CD4-positive, alpha-beta T cell treated with Interleukin-4 for 4 hours (primary cell): ENCODE data around the gene PJVK.
"Not testable (repeated sequence)": the region's sequence is repeated elsewhere in the genome, so short reads cannot be mapped to it uniquely, and the experiment has no call there.

Source experiments
- DNase-seq: peaks from one replicate; pipeline ENCODE4 v3.0.0-alpha.2; 2020

Gene PJVK, protein sequence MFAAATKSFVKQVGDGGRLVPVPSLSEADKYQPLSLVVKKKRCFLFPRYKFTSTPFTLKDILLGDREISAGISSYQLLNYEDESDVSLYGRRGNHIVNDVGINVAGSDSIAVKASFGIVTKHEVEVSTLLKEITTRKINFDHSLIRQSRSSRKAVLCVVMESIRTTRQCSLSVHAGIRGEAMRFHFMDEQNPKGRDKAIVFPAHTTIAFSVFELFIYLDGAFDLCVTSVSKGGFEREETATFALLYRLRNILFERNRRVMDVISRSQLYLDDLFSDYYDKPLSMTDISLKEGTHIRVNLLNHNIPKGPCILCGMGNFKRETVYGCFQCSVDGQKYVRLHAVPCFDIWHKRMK

DNA sequence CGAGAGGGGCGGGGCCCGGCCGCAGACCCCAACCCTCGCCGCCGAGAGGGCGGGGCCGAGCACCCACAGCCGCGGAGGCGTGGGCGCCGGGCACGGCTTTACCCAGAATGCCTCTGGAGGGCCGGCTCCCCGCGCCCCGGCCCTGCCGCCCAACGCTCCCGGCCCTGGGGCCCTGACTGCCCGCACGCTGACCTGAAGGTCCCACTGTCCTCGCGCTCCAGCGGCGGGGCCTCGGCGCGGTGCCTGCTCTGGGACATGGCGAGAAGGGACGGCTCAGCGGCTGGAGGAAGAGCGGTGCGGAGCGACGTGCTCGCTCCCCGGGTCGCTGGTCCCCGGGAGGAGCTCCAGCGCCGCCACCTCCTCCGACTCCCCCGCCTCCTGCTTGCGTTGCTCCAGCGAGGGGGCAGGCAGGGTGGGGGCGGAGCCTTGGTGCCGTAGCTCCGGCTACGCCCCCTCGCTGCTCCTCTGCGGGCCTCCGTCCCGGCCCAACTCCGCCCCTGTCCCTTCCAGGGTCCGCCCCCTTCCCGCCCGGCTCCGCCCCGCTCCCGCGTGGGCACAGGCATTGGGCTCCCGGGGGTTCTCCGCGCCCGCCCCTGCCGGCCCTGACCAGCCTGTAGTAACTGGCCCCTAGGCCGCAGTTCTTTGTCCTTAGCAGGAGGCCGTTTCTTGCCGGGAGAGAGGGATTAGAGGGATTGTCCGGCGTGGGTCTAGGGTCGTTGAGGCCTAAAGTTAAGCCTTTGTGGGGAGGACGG is at the start of gene PJVK, which contains the start of gene PRKRA:
TSS of gene PJVK (plus strand) at position 605 of the 752 bp plus-strand sequence. CDS start 2,032 bp downstream, outside the sequence.
TSS of gene PRKRA (minus strand) at position 402 of the 752 bp plus-strand sequence. CDS start at position 257, 145 bp downstream.
- peak; percentile 93 for DNase-seq

DNA sequence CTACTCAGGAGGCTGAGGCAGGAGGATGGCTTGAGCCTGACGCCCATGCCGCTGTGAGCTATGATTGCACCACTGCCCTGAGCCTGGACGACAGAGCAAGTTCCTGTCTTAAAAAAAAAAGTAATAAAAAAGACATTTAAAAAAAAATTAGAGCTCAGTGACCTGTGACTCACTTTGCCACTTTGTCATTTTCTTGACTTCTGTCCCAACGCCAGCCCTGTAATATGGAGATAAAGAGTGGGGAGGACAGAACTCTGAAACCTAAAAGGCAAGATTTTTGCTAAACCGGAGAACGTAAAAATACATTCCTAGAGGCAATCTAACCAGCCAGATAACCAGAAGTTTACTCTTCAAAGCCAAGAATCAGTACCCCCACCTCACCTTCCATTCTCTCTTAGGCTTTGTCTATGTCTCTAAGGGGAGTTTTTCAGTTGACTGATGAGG is 49.2 kb upstream of the PJVK start:
- no peak for DNase-seq

DNA sequence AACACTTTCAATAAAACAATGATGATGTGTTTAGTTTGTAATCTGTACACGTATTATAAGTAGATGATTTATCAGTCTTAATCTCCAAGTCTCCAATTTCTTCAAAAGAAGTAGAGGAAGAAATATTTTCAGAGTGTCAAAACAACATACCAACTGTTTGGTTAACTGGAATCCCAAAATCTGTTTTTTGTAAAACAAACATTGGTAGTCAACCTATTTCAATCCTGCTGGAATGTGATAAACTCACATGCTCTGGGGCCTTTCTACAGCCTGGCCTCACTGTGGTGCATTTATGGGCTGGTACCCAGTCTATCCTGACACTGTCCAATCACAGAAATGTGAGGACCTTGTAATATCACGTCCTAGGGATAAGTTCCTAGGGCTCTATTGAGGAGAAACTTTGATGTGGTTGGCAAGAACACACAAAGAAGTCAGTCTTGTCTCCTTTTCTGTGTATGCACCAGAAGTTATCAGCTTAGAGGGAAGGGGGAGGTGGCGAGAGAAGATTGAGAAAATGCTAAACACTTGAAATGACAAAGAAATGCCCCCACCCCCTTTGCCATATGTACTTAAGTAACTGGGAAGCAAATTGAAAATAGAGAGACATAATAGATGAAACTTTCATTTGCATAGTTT is 47.4 kb upstream of the PJVK start:
- DNase-seq = no peak

DNA sequence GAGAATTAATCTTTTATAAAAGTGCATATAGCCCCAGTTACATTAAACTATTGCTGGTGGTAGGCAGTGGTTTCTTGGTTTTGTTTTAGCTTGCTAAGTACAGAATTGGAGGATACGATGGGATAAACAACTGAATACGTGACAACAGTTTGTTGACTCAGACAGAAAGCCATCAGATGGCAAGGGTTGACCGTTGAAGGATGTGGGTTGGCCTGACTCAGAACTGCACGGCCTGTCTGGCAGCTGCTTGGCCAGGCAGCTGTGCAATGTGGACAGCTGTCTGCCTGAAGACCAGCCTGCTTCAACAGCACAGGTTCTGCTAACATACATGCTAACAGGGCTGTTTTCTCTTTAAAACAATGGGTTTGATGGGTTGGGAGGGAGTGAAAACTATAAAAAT is 46.8 kb upstream of the PJVK start:
- no peak for DNase-seq

DNA sequence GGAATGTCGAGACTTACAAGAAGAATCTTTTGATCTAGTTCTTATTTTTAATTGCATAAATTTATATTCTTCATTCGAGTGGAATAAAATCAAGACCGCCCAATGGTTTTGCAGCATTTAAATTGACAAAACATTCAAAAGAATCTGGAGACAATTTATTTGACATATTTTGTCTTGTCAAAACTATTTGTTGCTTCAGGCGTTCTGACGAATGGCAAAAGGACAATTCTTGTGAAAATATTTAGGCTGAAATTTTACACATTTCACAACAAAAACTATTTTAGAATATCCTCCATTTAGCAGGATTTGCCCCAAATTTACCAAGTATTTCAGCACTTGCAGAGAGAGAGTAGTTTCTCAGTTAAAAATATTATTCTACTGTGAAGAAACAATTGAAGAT is 41.9 kb upstream of the PJVK start:
- DNase-seq = no peak

DNA sequence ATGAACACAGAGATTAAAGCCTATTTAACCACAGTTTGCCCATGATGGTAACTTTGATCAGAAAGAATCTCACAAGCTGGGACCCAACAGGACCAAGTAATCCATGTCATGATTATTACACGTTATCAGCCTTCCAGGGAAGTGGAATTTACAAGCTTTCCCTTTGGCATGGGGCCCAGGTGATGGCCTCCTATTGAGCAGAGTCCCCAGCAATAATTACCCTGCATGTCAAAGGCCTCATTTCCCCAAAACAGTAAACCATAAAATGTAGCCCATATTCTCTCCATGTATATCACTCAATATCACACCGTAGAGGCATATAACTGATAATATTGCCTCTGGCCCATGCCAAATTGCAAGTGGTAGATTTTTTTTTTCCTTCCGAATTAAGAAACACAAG is 39.1 kb upstream of the PJVK start:
- DNase-seq = no peak

DNA sequence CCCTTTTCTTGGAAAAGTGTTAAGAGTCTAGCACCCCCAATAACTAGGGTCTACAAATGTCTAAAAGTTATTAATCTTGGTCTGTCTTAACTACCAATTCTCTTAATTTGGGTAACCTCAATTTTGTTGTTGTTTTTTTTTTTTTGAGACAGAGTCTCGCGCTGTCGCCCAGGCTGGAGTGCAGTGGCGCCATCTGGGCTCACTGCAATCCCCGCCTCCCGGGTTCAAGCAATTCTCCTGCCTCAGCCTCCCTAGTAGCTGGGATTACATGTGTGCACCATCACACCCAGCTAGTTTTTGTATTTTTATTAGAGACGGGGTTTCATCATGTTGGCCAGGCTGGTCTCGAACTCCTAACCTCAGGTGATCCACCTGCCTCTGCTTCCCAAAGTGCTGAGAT is 38.7 kb upstream of the PJVK start:
- not testable (repeated sequence) for DNase-seq

DNA sequence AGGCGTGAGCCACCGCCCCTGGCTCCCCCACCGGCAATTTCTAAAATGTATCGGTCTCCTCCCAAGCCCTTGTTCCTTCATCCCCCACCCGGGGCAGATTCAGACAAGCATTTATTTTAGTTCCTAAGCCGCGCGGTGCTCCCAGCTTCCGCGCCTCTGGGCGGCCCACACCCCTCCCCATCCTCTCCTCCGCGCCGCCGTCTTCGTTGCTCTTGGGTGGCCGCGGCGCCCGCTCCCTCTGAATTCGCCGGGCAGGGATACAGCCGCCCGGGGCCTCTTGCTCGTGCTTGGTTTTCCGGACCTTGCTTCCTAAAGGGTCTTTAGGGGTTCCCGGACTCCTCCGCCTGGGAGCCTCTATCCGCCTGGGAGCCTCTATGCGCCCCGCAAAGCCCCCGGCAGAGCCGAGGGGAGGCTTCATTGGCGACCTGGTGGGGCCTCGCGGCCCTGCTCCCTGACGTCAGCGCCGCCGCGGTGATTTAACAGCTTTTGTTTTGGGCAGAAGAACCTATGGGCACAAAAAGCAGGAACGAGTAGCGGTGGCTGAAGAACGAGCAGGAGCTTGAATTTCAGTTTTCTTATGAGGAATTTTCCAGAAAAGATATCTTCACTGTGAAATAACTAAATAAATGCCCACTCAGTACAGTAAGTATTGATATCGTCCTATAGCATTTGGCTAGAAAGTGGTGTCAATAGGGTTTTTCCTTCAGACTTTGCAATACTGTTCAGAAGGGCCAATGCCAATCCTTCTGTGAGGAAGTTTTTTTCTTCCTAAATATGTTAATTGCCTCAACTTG is 37.5 kb upstream of the PJVK start:
- DNase-seq = peak; percentile 69

DNA sequence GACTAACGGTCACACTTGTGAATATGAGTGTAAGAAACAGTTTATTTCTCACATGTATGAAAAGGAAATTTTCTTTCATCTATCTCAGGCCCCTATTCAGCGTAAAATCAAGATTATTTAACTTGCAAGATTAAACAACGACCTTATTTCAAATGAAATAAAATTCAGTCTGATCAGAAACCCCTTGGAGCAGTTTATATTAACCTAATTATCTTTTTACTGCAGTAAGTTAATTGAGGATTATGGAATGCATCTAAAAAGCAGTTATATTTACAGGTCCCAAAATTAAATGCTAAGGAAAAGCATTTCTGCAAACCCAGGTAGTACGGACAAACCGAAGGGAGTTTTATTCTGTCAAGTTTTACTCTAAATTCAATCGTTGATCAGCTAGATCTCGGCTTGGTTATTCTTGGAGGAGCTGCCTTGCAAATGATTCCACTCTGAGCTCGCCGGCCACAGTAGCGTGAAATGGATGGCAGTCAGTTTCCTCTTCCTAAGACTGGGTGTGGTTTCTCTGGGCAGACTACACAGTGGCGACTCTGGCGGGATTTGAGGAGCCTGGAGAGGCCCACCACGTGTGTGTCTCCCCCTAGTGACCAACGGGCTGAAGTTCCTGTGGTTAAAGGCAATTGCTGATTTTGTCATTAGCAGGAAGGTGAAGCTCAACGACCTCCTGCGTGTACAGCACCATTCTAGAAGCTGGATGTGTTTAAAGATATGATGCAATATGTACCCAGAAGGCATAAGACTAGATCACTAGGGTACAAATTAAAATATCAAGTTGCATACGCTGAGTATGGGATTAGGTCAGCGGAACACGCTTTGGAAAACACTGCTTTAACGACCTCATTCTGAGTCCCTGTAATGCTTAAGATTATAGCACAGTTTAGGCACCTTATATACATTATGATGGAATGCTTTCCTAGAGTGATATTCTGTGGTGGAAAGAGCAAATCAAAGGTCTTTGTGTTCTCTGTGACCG is 36.6 kb upstream of the PJVK start:
- DNase-seq = peak; percentile 82

DNA sequence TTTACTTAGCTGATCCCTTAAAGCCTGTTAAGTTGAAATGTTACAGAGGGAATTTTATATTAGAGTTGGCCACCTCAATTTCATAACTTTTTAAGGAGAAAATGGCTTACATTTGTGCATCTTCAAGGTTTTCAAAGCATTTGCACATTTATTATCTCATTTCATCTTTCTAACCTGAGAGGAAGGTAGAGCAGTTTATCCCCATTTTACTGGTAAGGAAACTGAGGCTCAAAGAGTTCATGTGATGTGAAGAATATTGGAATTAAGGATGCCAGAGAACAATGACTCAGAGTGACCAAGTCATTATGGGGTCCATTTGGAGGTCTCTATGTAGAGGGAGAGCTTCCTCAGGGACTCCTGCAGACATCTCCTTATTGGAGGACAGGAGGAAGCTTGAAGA is 35.2 kb upstream of the PJVK start:
- DNase-seq = no peak

DNA sequence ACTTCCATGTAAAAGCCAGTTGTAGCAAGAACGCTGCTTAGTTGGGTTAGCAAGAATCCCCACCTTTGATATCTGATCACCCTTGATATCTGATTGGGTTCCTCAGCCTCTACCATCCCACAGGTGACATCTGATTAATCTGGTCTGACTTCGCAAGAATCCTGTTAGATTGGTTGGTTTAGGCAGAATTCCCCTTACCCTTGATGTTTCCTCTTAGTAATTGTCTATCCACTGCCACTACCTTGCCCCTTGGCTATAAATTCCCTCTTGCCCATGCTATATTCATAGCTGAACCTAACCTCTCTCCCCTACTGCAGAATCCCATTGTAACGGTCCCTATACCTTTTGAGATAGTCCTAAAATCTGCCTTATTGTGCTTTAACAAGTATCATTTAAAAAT is 33.3 kb upstream of the PJVK start:
- DNase-seq = no peak

DNA sequence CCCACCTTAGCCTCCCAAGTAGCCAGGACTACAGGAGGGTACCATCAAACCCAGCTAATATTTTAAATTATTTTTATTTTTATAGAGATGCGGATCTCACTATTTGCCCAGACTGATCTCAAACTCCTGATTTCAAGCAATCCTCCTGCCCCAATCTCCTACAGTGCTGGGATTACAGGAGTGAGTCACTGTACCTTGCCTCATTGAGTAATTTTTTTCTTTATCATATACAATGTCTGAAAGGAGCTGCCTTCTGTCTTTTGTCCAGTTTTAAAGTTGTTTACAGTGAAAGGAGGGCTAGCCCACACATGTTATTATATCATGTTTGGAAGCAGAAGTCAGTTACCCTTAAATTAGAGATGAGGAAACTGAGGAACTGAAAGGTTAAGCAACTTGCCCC is 32.8 kb upstream of the PJVK start:
- DNase-seq = no peak

DNA sequence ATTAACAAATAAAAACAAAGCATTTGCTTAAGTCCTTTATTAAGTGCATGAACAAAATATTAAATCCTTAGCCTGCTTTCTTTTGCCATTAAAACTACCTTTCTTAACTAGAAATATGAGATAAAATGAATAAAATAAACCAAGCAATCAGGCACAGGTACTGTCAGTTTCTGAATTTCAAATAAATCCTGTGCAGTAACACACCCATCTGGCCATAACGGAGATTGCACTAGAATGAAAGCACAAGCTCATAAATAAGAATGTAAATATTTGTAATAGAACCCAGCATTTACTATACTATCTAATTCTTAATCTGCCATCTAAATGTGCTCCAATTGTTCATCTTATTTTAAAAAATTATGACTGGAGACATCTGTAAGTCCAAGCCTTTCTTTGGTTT is 32.1 kb upstream of the PJVK start:
- no peak for DNase-seq

DNA sequence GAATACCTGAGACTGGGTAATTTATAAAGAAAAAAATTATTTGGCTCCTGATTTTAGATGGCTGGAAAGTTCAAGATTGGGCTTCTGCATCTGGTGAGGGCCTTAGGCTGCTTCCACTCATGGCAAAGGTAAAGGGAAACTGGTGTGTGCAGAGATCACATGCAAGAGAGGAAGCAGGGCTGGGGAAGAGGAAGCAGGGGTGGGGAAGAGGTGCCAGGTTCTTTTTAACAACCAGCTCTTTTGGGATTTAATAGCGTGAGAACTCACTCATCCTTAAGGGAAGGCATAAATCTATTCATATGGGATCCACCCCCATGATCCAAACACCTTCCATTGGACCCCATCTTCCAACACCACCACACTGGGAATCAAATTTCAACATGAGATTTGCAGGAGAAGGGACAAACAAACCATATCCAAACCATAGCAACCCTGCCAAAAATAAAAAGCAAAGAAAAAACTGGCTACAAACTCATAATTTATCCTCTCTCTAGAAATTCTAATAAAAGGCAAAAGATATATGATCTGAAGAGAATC is 30.6 kb upstream of the PJVK start:
- no peak for DNase-seq

DNA sequence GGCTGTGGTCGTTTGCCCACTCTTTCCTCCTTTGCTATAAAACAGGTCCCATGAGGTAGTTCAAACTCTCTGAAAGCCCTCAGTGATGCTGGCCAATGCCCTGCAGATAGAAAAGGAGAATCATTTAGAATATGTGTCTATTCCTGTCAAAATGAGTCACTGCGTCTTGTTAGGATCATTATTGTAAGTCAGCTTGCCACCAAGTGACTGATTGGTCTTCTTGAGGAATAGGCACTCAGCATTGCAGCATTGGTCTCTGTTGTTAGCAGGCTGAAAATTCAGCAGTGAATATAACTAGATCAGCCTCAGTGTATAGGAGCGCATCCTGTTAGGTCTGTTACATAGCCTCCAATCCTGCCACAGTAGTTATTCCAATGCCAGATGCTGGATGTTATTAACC is 29.1 kb upstream of the PJVK start:
- no peak for DNase-seq

DNA sequence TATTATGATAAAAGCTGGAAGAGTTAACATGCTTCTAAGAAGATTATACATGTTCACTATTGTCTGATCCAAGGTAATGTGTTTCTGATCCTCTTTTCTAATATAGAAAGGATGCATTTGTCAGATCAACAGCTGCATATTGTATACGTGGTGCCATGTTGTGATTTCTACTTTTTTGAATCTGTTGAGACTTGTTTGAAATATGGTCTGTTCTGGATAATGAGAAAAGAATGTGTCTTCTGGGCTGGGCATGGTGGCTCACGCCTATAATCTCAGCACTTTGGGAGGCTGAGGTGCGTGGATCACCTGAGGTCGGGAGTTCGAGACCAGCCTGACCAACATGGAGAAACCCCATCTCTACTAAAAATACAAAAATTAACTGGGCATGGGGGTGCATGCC is 27.4 kb upstream of the PJVK start:
- DNase-seq = not testable (repeated sequence)

DNA sequence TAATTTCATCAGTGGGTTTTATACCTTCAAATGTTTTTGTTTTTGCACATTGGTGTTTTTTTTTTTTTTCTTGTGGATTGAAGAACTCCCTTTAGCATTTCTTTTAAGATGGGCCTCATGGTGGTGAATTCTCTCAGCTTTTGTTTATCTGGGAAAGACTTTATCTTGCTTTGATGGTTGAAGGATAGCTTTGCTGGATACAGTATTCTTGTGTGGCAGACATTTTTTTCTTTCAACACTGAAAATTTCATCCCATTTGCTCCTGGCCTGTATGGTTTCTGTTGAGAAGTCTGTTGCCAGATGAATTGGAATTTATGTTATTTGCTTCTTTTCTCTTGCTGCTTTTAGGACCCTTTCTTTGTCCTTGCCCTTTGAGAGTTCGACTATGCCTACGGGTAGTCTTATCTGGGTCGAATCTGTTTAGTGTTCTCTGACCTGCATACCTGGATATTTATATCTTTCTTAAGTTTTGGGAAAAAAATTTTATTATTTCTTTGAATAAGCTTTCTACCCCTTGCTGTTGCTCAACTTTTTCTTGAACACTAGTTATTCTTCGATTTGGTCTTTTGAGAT is 25.8 kb upstream of the PJVK start:
- DNase-seq = no peak

DNA sequence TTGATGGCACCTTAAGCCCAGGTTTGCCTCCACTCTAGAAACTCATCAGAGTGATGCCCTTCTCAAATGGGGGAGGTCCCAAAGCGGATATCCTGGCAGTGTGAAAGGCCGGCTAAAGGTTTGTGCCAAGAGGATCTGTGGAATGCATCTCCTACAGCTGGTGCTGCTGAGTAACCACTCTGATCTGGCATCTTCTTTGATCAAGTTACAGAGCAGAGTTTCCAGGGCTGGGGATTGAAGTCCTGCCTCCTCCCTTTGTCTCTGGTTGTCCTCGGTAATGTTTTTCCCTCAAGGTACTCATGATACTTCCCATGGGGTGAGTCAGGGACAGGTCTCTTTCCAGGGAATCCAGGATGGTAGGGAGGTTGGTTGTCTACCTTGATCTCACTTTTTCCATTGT is 24.8 kb upstream of the PJVK start:
- DNase-seq = no peak

DNA sequence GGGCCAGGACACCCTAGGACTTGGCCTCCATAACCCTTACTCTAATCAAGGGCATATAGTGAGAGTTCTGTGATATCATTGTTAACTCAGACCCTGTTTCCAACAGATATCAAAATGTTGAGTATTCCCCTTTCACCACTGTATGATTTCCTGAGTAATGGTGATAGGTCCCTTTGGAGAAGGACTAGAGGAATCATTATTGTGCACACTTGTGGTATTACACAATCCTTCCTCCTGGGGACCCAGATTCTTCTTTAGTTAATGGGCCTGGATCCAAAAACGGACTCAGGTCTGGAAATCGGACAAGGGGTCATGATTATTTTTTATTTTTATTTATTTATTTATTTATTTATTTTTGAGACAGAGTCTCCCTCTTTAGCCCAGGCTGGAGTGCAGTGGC is 23.7 kb upstream of the PJVK start:
- DNase-seq = no peak

DNA sequence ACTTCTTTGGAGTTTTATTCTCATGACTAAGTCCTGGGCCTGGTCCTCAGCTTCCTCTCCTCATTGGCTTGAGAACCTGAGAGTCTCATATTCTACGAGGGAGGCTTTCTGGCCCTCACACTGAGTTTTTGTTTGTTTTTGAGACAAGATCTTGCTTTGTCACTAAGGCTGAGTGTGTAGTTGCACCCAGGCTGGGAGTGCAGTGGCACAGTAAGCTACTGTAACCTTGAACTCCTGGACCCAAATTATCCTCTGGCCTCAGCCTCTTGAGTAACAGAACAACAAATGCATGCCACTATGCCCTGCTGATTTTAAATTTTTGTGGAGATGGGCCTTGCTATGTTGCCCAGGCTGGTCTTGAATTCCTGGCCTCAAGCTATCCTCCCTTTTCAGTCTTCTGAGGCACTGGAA is 22.8 kb upstream of the PJVK start:
- DNase-seq = no peak

DNA sequence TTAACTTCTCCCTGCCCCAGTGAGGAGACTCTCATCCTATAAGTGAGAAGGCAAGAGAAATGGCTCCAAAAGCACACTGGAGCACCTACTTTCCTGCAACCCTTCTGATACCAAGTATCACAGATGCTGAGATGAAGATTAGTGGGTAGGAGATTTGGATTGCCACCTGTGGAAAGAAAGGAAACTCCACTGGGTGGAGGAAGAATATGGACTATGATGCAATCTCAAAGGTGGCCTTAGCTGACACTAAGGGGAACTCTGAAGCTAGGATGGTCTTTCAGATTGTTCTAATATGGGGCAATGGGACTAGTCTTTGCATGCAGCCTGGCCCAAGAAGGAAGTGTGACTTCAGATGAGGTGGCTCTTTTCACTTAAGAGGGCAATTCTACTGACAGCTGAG is 21.8 kb upstream of the PJVK start:
- no peak for DNase-seq
